Medulla oblongata (tissue), 1 donor: Measurements from ENCODE around the gene NDUFS4.
"Not testable (repeated sequence)": the region's sequence is repeated elsewhere in the genome, so short reads cannot be mapped to it uniquely, and the experiment has no call there.

Source experiments
- DNase-seq: peaks from one replicate; pipeline ENCODE4 v3.0.0-alpha.2; 2015; ENCODE audit errors: extremely low spot score

Gene NDUFS4

DNA sequence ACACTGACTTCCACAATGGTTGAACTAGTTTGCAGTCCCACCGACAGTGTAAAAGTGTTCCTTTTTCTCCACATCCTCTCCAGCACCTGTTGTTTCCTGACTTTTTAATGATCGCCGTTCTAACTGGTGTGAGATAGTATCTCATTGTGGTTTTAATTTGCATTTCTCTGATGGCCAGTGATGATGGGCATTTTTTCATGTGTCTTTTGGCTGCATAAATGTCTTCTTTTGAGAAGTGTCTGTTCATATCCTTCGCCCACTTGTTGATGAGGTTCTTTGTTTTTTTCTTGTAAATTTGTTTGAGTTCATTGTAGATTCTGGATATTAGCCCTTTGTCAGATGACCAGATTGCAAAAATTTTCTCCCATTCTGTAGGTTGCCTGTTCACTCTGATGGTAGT is 100.1 kb downstream of the NDUFS4 start:
- DNase-seq = not testable (repeated sequence)

DNA sequence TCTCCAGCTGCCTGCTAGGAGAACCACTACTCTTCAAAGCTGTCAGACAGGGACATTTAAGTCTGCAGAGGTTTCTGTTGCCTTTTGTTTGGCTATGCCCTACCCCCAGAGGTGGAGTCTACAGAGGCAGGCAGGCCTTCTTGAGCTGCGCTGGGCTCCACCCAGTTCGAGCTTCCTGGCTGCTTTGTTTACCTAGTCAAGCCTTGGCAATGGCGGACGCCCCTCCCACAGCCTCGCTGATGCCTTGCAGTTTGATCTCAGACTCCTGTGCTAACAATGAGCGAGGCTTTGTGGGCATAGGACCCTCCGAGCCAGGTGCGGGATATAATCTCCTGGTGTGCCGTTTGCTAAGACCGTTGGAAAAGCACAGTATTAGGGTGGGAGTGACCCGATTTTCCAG is 104.9 kb downstream of the NDUFS4 start:
- DNase-seq = not testable (repeated sequence)

DNA sequence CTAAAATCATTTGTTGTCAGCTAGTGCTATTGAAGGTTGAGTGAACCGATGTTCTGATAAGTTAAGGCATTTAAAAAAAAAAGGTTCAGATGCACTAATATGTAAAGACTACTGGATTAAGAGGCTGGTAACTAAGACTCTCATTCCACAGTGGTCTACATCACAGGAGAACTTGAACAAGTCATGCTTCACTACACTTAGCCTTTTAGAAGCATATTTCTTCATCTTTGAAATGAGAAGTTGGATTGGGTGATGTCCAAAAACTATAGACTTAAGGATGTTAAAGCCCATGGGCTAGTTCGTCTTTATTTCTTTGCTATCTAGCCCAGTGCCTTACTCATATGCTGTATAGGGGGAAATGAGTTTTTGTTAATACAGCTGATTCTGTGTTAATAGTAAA is 107.2 kb downstream of the NDUFS4 start:
- no peak for DNase-seq

DNA sequence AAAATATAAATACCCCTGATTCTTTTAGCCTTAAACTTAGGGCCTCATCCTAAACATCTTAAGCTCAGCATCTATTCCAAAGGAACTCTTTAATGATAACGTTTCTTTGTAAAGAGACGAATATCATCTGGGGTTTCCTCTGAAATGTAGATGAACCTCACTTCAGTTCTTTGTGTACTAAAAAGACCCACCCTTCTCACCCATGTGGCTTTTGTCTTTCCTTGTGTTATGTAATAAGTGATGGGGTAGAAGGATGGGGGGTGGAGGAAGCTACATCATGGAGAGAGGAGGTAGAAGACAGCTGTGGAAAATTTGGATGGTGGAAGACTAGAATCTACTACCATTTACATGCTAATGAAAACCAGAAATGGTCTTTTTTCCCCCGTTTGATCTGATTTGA is 111.0 kb downstream of the NDUFS4 start:
- DNase-seq = no peak

DNA sequence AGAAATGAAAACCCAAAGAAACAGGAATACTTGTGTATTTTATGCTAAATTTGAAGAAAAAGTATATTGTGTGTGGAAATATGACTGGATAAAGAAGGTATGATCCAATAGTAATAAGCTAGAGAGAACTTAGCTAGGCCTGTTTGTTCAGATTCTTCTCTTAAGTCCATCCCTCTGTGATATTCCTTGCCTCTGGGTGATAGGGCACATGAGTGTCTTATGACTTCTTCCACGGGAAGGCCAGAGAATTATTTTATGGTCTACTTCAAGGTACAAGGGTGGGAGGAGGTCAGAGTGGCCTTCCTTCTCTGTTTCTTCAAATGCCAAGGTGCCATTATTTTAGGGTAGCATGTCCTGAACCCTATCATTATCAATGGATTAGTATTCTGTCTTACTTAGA is 113.7 kb downstream of the NDUFS4 start:
- no peak for DNase-seq

DNA sequence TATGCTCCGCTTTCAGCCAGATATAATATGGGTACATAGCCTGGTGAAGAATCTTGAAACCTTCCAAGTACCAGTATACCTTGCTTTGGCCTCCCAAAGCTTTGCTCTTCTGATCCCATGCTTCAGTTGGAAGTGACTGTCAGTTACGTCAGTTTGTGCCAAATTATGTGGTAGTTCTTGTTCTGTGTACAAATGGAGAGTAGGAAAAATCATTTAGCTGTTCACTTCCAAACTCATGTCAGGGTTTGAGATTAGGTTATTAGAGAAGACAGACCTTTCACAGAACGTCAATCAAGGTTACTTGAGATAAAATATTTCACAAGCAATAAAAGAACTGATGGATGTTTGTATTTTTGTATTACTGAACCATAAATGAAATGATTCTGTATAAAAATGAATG is 117.2 kb downstream of the NDUFS4 start:
- no peak for DNase-seq

DNA sequence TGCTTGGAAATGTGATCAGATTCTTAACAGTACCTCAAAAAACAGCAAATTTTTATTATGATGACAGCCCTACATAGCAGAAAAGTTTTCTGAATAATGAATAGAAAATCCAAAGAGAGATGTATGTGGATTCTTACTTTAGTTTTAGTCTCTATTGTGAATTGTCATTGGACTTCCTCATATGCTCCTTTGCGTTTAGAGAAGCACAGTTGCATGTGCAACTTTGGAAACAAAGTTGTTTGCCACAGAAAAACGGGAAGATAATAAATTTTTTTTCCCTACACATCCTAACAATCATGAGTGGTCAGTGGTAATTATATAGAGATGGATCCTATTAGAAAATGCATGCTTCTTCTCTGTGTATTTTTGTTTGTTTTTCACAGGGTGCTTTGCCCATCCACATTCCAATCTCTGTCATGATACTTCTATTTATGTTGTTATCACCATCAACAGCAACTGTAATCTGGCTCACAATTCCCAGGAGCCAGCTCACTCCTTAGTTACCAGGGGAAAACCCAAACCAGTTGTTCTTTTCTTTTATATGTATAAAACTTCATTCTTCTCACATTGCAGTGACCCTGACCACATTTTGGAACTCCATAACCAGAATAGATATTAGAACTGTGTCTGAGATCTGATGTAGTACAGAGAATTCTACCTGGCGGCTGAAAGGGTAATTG is 118.7 kb downstream of the NDUFS4 start:
- DNase-seq = no peak

DNA sequence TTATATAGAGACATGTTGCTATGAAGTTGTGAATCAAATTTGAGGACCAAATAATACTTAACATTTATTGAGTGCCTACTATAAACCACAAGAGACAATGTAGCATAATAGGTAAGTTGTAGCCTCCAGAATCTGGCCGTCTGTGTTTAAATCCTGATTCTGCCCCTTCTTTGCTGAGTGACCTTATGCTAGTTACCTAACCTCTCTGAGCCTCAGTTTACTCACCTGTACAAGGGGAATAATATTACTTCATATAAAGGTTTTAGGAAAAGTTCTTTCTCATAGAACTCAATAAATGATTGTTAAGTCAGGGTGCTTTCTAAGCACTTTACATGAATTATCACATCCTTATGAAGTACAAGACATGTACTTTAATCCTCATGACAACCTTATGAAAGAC is 120.6 kb downstream of the NDUFS4 start:
- DNase-seq = no peak

DNA sequence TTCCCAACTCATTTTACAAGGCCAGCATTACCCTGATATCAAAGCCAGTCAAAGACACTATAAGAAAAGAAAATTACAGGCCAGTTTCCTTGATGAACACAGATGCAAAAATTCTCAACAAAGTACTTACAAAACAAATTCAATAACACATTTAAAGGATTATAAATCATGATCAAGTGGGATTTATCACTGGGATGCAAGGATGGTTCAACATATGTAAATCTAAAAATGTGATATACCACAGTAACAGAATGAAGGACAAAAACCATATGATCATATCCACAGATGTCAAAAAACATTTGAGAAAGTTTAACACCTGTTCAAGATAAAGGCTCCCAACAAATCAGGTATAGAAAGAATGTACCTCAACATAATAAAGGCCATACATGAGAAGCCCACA is 130.6 kb downstream of the NDUFS4 start:
- DNase-seq = no peak

DNA sequence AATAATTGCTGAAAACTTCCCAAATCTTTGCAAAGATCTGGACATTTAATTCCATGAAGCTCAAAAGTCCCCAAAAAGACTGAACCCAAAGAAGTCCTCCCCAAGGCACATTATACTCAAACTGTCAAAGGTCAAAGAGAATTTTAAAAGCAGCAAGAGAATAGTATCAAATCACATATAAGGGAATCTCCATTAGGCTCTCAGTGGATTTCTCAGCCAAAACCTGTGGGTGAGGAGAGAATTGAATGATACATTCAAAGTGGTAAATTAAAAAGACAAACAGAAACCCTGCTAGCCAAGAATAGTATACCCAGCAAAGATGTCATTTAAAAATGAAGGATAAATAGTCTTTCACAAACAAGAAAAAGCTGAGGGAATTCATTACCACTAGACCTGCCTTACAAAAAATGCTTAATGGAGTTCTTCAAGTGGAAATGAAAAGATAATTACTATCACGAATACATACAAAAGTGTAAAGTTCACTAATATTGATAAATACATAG is 134.1 kb downstream of the NDUFS4 start:
- no peak for DNase-seq

DNA sequence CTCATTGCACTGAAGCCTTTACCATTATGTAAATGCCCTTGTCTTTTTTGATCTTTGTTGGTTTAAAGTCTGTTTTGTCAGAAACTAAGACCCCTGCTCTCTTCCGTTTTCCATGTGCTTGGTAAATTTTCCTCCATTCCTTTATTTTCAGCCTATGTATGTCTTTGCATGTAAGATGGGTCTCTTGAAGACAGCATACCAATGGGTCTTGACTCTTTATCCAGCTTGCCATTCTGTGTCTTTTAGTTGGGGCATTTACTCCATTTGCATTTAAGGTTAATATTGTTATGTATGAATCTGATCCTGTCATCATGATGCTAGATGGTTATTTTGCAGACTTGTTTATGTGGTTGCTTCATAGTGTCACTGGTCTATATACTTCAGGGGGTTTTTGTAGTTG is 150.0 kb downstream of the NDUFS4 start:
- not testable (repeated sequence) for DNase-seq

DNA sequence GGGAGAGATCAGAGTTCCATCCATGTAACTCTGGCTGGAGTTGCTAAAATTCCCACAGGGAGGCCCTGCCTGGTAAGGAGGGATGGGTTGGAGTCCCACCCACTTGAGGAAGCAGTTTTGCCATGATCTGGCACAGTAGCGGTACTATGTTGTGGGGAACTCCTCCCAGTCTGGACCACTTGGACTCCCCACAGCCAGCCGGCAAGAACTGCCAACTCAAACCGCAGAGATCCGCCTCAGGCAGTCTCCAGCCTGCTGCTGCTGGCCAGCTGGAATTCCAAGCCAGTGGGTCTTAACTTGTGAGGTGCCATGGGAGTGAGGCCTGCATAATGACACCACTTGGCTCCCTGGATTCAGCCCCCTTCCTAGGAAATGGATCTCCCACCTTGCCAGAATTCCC is 151.9 kb downstream of the NDUFS4 start:
- DNase-seq = no peak

DNA sequence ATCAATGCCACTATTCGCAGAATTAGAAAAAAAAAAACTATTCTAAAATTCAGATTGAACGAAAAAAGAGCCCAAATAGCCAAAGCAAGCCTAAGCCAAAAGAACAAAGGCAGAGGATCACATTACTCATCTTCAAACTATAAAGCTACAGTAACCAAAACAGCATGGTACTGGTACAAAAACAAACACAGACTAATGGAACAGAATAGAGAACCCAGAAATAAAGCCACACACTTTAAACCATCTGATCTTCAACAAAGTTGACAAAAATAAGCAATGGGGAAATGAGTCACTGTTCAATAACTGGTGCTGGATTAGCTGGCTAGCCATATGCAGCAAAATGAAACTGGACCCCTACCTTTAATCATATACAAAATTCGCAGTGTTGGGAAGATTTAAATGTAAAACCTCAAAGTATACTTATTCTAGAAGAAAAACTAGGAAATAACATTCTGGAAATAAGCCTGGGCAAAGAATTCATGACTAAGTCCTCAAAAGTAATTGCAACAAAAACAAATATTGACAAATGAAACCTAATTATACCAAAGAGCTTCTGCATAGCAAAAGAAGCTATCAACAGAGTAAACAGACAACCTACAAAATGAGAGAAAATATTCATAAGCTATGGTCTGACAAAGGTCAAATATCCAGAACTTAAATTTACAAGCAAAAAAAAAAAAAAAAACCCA is 153.7 kb downstream of the NDUFS4 start:
- no peak for DNase-seq

DNA sequence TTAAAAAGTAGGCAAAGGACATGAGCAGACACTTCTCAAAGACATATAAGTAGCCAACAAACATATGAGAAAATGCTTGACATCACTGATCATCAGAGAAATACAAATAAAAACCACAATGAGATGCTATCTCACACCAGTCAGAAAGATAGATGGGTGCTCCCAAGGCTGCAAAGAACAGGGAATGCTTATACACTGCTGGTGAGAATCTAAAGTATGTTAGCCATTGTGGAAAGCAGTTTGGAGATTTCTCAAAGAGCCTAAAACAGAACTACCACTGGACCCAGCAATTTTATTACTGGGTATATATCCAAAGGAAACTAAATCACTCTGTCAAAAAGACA is 154.2 kb downstream of the NDUFS4 start:
- DNase-seq = no peak

DNA sequence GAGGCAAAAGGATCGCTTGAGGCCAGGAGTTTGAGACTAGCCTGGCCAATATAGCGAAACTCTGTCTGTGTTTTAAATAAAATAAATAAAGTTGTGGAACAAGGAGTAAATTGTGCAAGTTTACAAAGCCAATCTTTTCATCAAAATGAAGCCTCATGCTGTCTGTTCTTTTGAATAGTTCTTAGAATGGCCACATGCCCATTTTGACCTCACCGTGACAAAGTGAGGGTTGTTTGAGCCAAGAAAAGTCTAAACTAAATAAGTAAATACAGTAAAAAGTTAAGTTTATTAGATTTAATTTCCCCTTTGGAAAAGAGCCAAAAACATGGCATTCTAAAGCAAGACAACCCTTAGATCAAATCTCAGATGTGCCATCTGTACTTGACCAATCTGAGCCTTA is 165.7 kb downstream of the NDUFS4 start:
- DNase-seq = no peak

DNA sequence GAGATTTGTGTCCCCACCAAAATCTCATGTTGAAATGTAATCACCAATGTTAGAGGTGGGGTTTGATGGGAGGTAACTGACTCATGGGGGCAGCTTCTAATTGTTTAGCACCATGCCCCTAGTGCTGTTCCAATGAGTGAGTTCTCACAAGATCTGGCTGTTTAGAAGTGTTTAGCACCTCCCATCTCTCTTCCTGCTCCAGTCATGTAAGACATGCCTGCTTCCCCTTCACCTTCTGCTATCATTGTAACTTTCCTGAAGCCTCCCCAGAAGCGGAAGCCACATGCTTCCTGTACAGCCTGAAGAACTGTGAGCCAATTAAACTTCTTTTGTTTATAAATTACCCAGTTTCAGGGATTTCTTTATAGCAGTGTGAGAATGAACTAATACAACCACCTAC is 170.5 kb downstream of the NDUFS4 start:
- no peak for DNase-seq
